HepG2 (cell line): ENCODE results near the gene ACBD7. TPM values are rescaled to one million over a fixed set of nuclear protein-coding genes. Genes with fewer than 3 reads are reported as not detected.

ENCODE experiments used
- ATAC-seq: fragments of 200-7000 bp; cut with Tn5 transposase; 3 replicates; pipeline ENCODE4 v1.9.1; 2020; ENCODE audit warnings: mild to moderate bottlenecking, moderate library complexity
- BruUV-seq: library from RNA; stranded (reverse); fragments of 400-500 nt; replicated peaks from 2 replicates; lab custom pipeline; 2021; lab: Mats Ljungman, UMichigan
- CTCF ChIA-PET: fragments of 300-600 bp; formaldehyde crosslinking; extraction: SDS; loops from one replicate; lab custom pipeline; 2021; ENCODE audit warnings: low total read pairs, inconsistent platforms, low intra/inter-chr PET ratio; lab: Yijun Ruan, JAX
- POLR2A ChIA-PET: fragments of 350-600 bp; sonication (Branson Sonifier 250); formaldehyde crosslinking; loops from one replicate; lab custom pipeline; 2020; ENCODE audit warnings: antibody characterized with exemption, inconsistent platforms; lab: Yijun Ruan, JAX
- DNase-seq: peaks from one replicate; pipeline ENCODE4 v3.0.0-alpha.2; 2015; ENCODE audit warnings: low spot score
- FAIRE-seq: peaks from 3 replicates; lab custom pipeline; 2011; peaks lifted over from hg19 to GRCh38; lab: Jason Lieb, UNC
- H2AFZ ChIP-seq: one replicate; pipeline ENCODE4 v1.6.1; 2011; ENCODE audit warnings: low read length, inconsistent platforms
- H3K27ac ChIP-seq: fragments of 300-600 bp; 3 replicates; pipeline ENCODE4 v1.8.0; 2011; ENCODE audit warnings: mixed run types, mild to moderate bottlenecking, mixed read lengths, low read length, inconsistent platforms; ENCODE audit not compliant: insufficient read depth; ENCODE audit errors: extremely low read length
- H3K27me3 ChIP-seq, 2 experiments: fragments of 200-600 bp in 1 of 2; 2 replicates in 1 of 2; 3 replicates in 1 of 2; pipeline versions ENCODE4 v1.6.0 to v1.8.0; 2011; ENCODE audit warnings: low read length in 2 of 2, mild to moderate bottlenecking in 2 of 2, moderate library complexity in 2 of 2, inconsistent platforms in 1 of 2; ENCODE audit not compliant: insufficient read depth in 2 of 2, control insufficient read depth in 1 of 2
- H3K36me3 ChIP-seq, 2 experiments: fragments of 200-600 bp in 1 of 2; replicated peaks in 1 of 2; 2 replicates in 1 of 2; 3 replicates in 1 of 2; pipeline versions ENCODE4 v1.5.1 to v1.8.0; 2011; ENCODE audit warnings: low read length in 2 of 2, inconsistent platforms in 1 of 2; ENCODE audit not compliant: insufficient read depth in 2 of 2, control insufficient read depth in 1 of 2
- H3K4me1 ChIP-seq: 2 replicates; pipeline ENCODE4 v1.5.1; 2012; ENCODE audit warnings: low read length, inconsistent platforms; ENCODE audit not compliant: insufficient read depth
- H3K4me2 ChIP-seq: 2 replicates; pipeline ENCODE4 v1.6.0; 2011; ENCODE audit warnings: low read depth, low read length, inconsistent platforms
- H3K4me3 ChIP-seq, 3 experiments: fragments of 200-600 bp in 1 of 3; sonication (generic), shearing (Covaris generic) in 1 of 3; replicated peaks in 1 of 3; 2 replicates each; pipeline ENCODE4 v1.5.1; 2011 to 2016; ENCODE audit warnings: low read length in 3 of 3, inconsistent platforms in 2 of 3, low read depth in 2 of 3, mild to moderate bottlenecking in 2 of 3, control low read depth in 1 of 3, mixed read lengths in 1 of 3; ENCODE audit not compliant: insufficient read depth in 1 of 3
- H3K79me2 ChIP-seq: one replicate; pipeline ENCODE4 v1.6.1; 2011; ENCODE audit warnings: low read length, inconsistent platforms; ENCODE audit not compliant: insufficient read depth
- H3K9ac ChIP-seq: 2 replicates; pipeline ENCODE4 v1.6.0; 2011; ENCODE audit warnings: mild to moderate bottlenecking, low read depth, low read length, inconsistent platforms; ENCODE audit not compliant: insufficient read depth
- H3K9me3 ChIP-seq: 2 replicates; pipeline ENCODE4 v1.5.1; 2012; ENCODE audit warnings: mild to moderate bottlenecking, low read length
- H4K20me1 ChIP-seq: 2 replicates; pipeline ENCODE4 v1.6.0; 2011; ENCODE audit warnings: inconsistent platforms, mild to moderate bottlenecking, low read length, moderate library complexity; ENCODE audit not compliant: insufficient read depth
- AHDC1 ChIP-seq: sonication (generic); formaldehyde crosslinking; IDR thresholded peaks from 2 replicates; pipeline ENCODE4 v1.5.1; 2020; ENCODE audit warnings: mild to moderate bottlenecking, missing genetic modification reagents, borderline replicate concordance
- HNRNPK ChIP-seq: fragments of 200-400 bp; formaldehyde crosslinking; IDR thresholded peaks from 2 replicates; pipeline ENCODE4 v1.6.1; 2018; ENCODE audit warnings: low read length, low read depth, moderate library complexity, mild to moderate bottlenecking; ENCODE audit not compliant: poor library complexity, severe bottlenecking
- KMT2A ChIP-seq: sonication (generic); formaldehyde crosslinking; IDR thresholded peaks from 2 replicates; pipeline ENCODE4 v1.4.0; 2020; ENCODE audit warnings: missing genetic modification reagents
- MTF2 ChIP-seq: sonication (generic); formaldehyde crosslinking; IDR thresholded peaks from 2 replicates; pipeline ENCODE4 v1.5.0; 2020; ENCODE audit warnings: missing genetic modification reagents, borderline replicate concordance
- PCBP1 ChIP-seq: fragments of 200-400 bp; formaldehyde crosslinking; IDR thresholded peaks from 2 replicates; pipeline ENCODE4 v1.6.1; 2017; ENCODE audit warnings: mild to moderate bottlenecking, low read depth, low read length, borderline replicate concordance
- ZBTB46 ChIP-seq: sonication (generic); formaldehyde crosslinking; IDR thresholded peaks from 2 replicates; pipeline ENCODE4 v1.4.0; 2020; ENCODE audit warnings: mild to moderate bottlenecking, missing genetic modification reagents, borderline replicate concordance
- ZNF18 ChIP-seq: sonication (generic); formaldehyde crosslinking; IDR thresholded peaks from 2 replicates; pipeline ENCODE4 v1.8.0; 2022; ENCODE audit warnings: mild to moderate bottlenecking, missing genetic modification reagents; ENCODE audit not compliant: insufficient replicate concordance
- WGBS: methylation state at CpG from one replicate; pipeline ENCODE4 v1.1.6; 2017; ENCODE audit warnings: low lambda C conversion rate; 5-methylcytosine and 5-hydroxymethylcytosine counted together
- in situ Hi-C: cut with HindIII; loops from 2 replicates; pipeline ENCODE4 v1.10.0; 2017; ENCODE audit warnings: low pct_unique_long_range_greater_than_20kb; ENCODE audit not compliant: extremely low pct_ligation_motif_present
- intact Hi-C: fragments of 100-400 bp; cut with micrococcal nuclease; formaldehyde crosslinking; loops from one replicate; pipeline ENCODE4 v1.10.0; 2022; ENCODE audit not compliant: unreplicated experiment
- polyA plus RNA-seq, 8 experiments: library from polyadenylated mRNA; depleted of rRNA in 3 of 8; stranded (reverse) in 7 of 8; unstranded in 1 of 8; fragments of >200 nt; fragmentation: Illumina TruSeq in 4 of 8; extraction: Trizol in 4 of 8; gene quantifications; 2 replicates each; pipeline versions ENCODE4 v1.2.1 to v1.2.3, GENCODE V29; 2011 to 2016; ENCODE audit warnings: low read depth in 4 of 8, missing spikeins in 1 of 8, mixed read lengths in 1 of 8; ENCODE audit not compliant: insufficient read depth in 1 of 8
- total RNA-seq, 5 experiments: library from RNA; depleted of rRNA; stranded (reverse); fragments of >200 nt; fragmentation: Illumina TruSeq; extraction: Trizol; gene quantifications; 2 replicates each; pipeline ENCODE4 v1.2.3, GENCODE V29; 2016; ENCODE audit warnings: low read depth in 1 of 5

ACBD7 gene
- total and polyA plus RNA-seq, 2 of the 13 experiments (the other 11 are each of a cell fraction or from before 2014, with no cell fraction given) = 1.4 to 2.6 TPM

- Histone ChIP-seq H3K4me3 (no peak overlapping the region), H3K36me3 (no peaks in the 10 kb centered on the region), H3K4me1 (no peaks in the 10 kb centered on the region), H3K27ac (no peak overlapping the region), H3K79me2 (no peaks in the 10 kb centered on the region), H4K20me1 (no peaks in the 10 kb centered on the region), H2AFZ (no peak overlapping the region), H3K9me3 (0 out of 2 replicates have a peak, but pooled peaks cover 6% of the 10 kb centered on the region), H3K4me2 (no peak overlapping the region), H3K9ac (no peak overlapping the region), H3K27me3 (peaks cover 0 to 3% of the 10 kb centered on the region in 2 experiments; a peak in 2 of 5 replicates)
- FAIRE-seq = no peak
- 0% methylated on average over 1 of the region's 1 CpG for WGBS
- TF ChIP-seq HNRNPK (peak; percentile 87), PCBP1 (0 out of 2 replicates have a peak, but pooled peaks have one; percentile 70), ZNF18 (no peak)
- ATAC-seq = no peak
- in situ Hi-C loops (no loop called here), intact Hi-C loops (no loop called here)
- no TSS peak for BruUV-seq
- POLR2A ChIA-PET = no interaction called here
- DNase-seq = no peak
- CTCF ChIA-PET = no interaction called here
Measured at GRCh38 chr10:15058689-15059088, 29.9 kb downstream of the ACBD7 start.

- no TSS peak for BruUV-seq
- TF ChIP-seq KMT2A (CRISPR knock-in tag) = no peak
- TF ChIP-seq MTF2 (CRISPR knock-in tag) = no peak
- no peak for TF ChIP-seq ZBTB46 (CRISPR knock-in tag)
- no peak for TF ChIP-seq AHDC1
Measured at GRCh38 chr10:15053061-15053460, 35.5 kb downstream of the ACBD7 start.

More at GRCh38 chr10:15053061-15053460, 35.5 kb downstream of the ACBD7 start:
- no peaks in the 10 kb centered on the region for H3K36me3 ChIP-seq
- no peak overlapping the region for H3K27ac ChIP-seq
- H4K20me1 ChIP-seq = no peaks in the 10 kb centered on the region
- WGBS = 66% methylated on average over 3 of the region's 3 CpGs
- in situ Hi-C loops = no loop called here
- intact Hi-C loops = no loop called here
- no peak overlapping the region for H3K9ac ChIP-seq
- no peaks in the 10 kb centered on the region for H3K9me3 ChIP-seq
- no peak overlapping the region for H3K4me2 ChIP-seq
- FAIRE-seq (no peak), ATAC-seq (no peak), DNase-seq (no peak)
- POLR2A ChIA-PET = no interaction called here
- no peaks in the 10 kb centered on the region for H3K79me2 ChIP-seq
- CTCF ChIA-PET = no interaction called here
- H3K4me1 ChIP-seq = peaks cover 10% of the 10 kb centered on the region; the same call in 1 of the 2 replicates
- no peak overlapping the region for H3K4me3 ChIP-seq
- H3K27me3 ChIP-seq = peaks cover 0 to 3% of the 10 kb centered on the region in 2 experiments; a peak in 3 of 5 replicates
- H2AFZ ChIP-seq = no peak overlapping the region
